Measurements from ENCODE around the gene ZBTB8OS. TPM values are rescaled to one million over a fixed set of nuclear protein-coding genes. Genes with fewer than 3 reads are reported as not detected.
"Not testable (repeated sequence)": the region's sequence is repeated elsewhere in the genome, so short reads cannot be mapped to it uniquely, and the experiment has no call there.

The ZBTB8OS gene
- total RNA-seq, 4 donors from 2014 or later: 12.5 to 36.7 (median 23.3) TPM

- DNase-seq (ENCODE audit: low spot score) (no peak), ATAC-seq (ENCODE audit: low FRiP score) (no peak)
- no peak for TF ChIP-seq CTCF (IDR thresholded peaks at IDR 0.05)
Measured at GRCh38 chr1:32684167-32684811, 33.9 kb upstream of the ZBTB8OS start.

- DNase-seq (ENCODE audit: low spot score): no peak
- no peak for ATAC-seq (ENCODE audit: low FRiP score)
- TF ChIP-seq CTCF (IDR thresholded peaks at IDR 0.05): no peak
Measured at GRCh38 chr1:32683397-32683796, 33.0 kb upstream of the ZBTB8OS start.

GRCh38 chr1:32681999-32682398 lies 31.6 kb upstream of the ZBTB8OS start:
- ATAC-seq (ENCODE audit: low FRiP score) (no peak), DNase-seq (ENCODE audit: low spot score) (no peak)
- no peak for TF ChIP-seq CTCF (IDR thresholded peaks at IDR 0.05)

GRCh38 chr1:32681509-32681908 lies 31.2 kb upstream of the ZBTB8OS start:
- no peak for DNase-seq (ENCODE audit: low spot score)
- no peak for ATAC-seq (ENCODE audit: low FRiP score)
- TF ChIP-seq CTCF (IDR thresholded peaks at IDR 0.05): no peak

- DNase-seq (ENCODE audit: low spot score) (no peak), ATAC-seq (ENCODE audit: low FRiP score) (no peak)
- TF ChIP-seq CTCF (IDR thresholded peaks at IDR 0.05): no peak
Measured at GRCh38 chr1:32680642-32681041, 30.3 kb upstream of the ZBTB8OS start.

- not testable (repeated sequence) for DNase-seq (ENCODE audit: low spot score); ATAC-seq (ENCODE audit: low FRiP score)
Measured at GRCh38 chr1:32679993-32680392, 29.6 kb upstream of the ZBTB8OS start.

GRCh38 chr1:32676945-32677344 lies 26.6 kb upstream of the ZBTB8OS start:
- no peak for TF ChIP-seq CTCF (IDR thresholded peaks at IDR 0.05)
- ATAC-seq (ENCODE audit: low FRiP score) (no peak), DNase-seq (ENCODE audit: low spot score) (no peak)

- not testable (repeated sequence) for DNase-seq (ENCODE audit: low spot score); ATAC-seq (ENCODE audit: low FRiP score)
Measured at GRCh38 chr1:32668716-32669115, 18.4 kb upstream of the ZBTB8OS start.

All from omental fat pad (tissue), 4 donors.